GM19328 (cell line): ENCODE data around the gene SEPTIN1.
A peak's percentile ranks its signal among the peaks of the same experiment; 100 is the strongest.
"Not testable (repeated sequence)": the region's sequence is repeated elsewhere in the genome, so short reads cannot be mapped to it uniquely, and the experiment has no call there.

ENCODE experiments used
- ATAC-seq: cut with Tn5 transposase; IDR thresholded peaks from one replicate; pipeline ENCODE4 v1.9.1; 2021; ENCODE audit warnings: mild to moderate bottlenecking, moderate library complexity; ENCODE audit not compliant: unreplicated experiment

Gene SEPTIN1

GRCh38 chr16:30342751-30343490 lies 39.4 kb downstream of the SEPTIN1 start:
- ATAC-seq: no peak

- not testable (repeated sequence) for ATAC-seq
Observed at GRCh38 chr16:30341971-30342370, 40.4 kb downstream of the SEPTIN1 start.

DNA sequence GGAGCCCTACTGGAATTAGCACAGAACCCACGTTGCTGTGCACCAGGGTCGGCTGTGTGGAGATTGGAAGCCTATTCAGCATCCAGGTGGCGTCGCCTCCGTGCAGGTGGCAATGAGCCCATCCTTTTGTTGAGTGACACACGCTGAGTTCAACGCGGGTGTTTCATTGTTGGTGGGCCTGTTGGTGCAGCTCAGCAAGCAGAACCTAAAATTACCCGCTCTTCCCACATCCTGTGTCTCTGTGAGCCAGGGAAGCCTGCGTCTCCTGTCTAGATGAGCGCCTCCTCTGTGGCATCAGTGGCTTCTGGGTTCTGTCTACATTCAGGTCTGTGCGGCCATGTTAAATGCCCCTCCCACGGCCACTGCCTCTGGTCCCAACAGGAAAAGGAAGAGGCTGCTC lies 41.7 kb downstream of the SEPTIN1 start:
- ATAC-seq: no peak

GRCh38 chr16:30338715-30339114 lies 43.6 kb downstream of the SEPTIN1 start:
- ATAC-seq: not testable (repeated sequence)

GRCh38 chr16:30337964-30338357 lies 44.4 kb downstream of the SEPTIN1 start:
- ATAC-seq: not testable (repeated sequence)

GRCh38 chr16:30335598-30336474 lies 46.5 kb downstream of the SEPTIN1 start:
- ATAC-seq: no peak

DNA sequence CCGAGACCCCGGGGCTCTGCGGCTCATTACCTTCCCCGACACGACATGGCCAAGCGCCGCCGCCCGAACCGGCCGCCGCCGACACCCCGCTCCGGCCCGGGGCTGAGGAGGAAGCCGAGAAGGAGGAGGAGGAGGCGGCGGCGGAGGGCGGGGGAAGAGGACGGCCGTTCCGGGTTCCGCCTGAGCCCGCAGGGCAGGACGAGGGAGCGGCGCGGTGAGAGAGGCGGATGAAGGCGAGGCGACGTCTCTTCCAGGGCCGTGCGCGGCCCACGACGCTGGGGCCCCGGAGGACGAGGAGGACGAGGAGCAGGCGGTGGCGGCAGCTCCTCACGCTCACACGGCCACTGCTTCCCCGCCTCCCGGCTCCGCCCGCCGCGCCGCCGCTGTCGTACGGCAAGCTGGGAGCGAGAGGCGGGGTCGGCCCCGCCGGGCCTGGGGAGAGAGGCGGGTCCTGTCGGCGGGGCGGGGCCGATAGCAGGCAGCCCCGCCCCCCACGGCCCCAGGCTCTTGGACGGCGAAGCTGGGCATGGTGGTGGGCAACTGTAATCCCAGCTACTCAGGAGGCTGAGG lies 47.2 kb downstream of the SEPTIN1 start:
- peak; percentile 69 for ATAC-seq

GRCh38 chr16:30334473-30334989 lies 47.8 kb downstream of the SEPTIN1 start:
- peak; percentile 94 for ATAC-seq
